Measurements from ENCODE around the gene FGD3. TPM values are rescaled to one million over a fixed set of nuclear protein-coding genes. Genes with fewer than 3 reads are reported as not detected.

Gene FGD3
- total RNA-seq, 1 donor from 2014 or later: 8.2 TPM

DNA sequence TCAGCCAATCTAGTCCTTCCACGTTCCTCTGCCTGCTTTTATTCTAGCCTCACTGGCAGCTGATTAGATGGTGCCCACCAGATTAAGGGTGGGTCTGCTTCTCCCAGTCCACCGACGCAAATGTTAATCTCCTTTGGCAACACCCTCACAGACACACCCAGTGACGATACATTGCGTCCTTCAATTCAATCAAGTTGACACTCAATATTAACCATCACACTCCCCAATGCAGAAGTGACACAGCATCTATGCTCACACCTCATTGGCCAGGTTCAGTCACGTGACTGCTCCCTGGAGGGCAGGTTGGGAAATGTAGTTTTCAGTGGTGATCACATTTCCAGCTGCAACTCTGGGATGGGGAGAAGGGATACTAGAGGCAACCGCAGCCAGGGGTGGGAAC, 124.1 kb downstream of the FGD3 start:
- no peak for DNase-seq (ENCODE audit: low spot score)

DNA sequence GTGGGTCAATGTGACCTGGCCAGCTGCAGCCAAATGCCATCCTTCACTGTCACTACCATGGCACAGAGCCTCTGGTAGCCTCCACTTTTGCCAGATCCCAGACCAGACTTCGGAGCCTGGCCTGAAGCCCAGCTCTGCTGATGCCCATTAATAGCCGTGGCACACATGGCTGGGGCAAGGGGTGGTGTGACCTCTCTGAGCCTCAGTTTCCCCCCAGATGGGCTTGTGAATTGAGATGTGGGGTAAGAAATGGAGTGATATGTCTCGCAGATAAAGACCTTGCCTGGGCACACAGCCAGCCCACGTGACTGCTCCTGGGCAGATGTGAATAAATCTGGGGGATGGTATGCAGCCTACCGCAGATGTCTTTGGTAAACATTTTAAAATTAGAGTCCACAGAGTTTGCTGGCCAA, 125.1 kb downstream of the FGD3 start:
- DNase-seq (ENCODE audit: low spot score): peak; percentile 48

DNA sequence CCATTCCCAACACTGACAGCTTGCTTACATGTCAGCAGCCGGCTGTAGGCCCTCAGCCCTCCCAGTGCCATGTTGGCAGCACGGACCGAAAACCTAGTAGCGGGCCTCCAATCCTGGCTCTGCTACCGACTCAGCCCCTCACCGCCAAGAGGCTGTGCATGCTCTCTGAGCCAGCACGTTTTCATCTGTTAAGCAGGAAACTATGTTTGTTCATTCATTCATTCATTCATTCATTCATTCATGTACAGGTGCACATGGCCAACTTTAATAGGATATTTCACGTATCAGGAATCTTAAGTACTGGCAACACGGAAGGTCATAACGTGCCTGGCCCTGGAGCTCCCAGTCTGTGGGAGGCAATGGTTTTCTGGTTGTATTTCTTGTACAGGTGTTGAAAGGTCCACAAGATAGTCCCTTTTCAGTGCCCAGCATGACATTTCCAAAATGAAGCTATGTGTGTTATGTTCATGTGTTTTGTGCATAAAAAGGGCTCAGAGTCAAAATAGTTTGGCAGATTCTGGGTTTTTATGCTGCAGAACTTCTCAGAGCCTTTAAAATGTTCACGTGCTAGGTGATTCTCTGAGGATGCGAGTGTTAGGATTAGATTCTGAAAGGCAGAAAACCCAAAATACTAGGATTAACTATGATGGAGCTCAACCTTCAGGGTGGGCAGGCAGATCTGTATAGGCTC, 128.9 kb downstream of the FGD3 start:
- DNase-seq (ENCODE audit: low spot score): no peak

DNA sequence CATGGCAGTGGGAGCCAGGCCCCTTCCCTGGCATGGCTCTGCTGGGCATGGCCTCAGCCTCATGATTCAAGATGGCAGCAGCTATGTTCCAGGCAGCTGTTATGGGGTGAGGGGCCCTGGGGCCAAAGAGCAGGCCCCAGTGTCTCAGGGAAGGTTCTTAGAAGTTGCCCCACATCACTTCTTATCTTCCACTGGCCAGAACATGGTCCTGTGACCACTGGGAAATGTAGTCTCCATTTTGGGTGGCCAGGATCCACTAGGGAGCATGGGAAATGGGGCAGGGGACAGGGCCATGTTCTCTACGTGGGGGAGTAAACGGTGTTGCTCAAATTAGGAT, 129.4 kb downstream of the FGD3 start:
- DNase-seq (ENCODE audit: low spot score): no peak

DNA sequence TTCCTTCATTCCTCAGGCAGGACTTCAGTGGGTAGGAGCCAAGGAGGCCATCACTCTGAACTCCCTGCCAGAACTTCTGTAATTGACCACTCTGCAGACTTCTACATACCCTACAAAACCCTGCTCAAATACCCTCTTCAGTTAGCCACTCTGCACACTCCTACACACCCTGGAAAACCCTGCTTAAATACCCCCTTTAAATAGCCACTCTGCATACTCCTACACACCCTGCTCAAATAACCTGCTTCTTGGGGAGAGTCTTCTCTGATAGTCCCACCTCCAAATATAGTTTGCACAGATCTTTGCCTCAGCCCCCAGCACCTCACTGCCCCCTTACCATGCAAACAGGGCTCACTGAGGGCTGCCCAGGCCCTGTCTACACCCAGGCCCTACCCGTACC, 130.0 kb downstream of the FGD3 start:
- no peak for DNase-seq (ENCODE audit: low spot score)

DNA sequence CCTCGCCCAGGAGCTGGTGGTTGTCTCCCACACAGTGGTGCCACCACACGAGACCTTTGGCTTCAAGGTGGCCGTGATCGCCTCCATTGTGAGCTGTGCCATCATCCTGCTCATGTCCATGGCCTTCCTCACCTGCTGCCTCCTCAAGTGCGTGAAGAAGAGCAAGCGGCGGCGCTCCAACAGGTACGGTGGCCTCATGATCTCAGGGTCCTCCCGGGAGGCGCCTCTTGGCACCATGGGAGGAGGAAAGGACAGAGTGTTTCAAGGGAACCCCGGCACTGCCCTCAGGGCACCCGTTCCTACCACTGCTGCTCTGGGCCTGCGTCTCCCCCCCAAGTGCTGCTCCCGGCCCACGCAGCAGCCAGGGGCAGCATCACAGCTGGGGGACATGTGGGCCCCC, 130.5 kb downstream of the FGD3 start:
- no peak for DNase-seq (ENCODE audit: low spot score)

DNA sequence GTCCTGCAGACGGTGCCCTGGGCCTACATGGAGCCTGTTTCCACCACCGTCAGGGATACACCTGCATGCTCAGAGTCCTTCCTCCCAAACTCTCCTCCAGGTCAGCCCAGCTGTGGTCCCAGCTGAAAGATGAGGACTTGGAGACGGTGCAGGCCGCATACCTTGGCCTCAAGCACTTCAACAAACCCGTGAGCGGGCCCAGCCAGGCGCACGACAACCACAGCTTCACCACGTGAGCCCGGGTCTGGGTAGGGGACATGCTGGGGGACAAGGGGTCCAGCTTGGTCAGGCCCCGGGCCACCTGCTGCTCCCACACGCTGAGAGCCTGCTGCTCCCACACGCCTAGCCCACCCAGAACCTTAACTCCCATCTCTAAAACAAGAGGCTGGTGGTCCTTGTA, 132.0 kb downstream of the FGD3 start:
- DNase-seq (ENCODE audit: low spot score): no peak

DNA sequence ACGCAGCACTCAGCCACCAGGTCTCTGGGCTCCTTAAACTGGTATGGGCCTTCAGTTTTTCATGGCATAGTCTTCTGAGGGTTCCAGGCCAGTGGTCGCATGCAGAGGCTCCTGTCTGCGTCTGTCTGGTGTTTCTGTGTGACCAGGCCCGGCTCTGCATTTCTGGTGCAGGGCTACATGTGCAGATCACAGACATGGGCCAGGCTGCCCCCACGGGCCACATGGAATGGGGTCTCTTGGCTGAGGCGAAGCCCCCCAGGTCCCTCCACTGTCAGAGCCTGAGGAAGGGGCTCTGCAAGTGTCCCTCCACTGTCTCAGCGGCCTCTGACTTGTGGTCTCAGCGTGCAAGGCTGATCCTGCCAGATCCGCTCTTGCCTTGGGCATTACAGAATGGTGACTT, 133.1 kb downstream of the FGD3 start:
- DNase-seq (ENCODE audit: low spot score): no peak

DNA sequence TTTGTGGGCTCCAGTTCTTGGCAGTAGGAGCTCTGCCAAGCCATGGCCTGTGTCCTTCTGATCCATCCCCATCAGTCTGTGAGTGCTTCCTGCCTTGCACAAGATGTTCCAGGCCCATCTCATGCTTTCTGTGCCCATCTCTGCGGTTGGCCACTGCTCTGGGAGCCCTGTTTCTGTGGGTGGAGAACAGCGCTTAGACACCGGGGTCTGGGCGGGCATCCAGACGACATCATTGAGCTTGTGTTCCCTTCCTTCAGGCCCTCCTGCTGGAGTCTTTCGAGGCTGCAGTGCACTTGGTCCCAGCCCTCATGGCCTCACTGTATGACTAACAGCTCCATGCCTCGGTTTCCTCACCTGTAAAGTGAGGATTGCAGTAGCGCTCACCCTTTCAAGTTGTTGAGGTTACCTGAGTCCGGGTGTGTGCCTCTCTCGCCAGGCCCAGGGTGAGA, 133.8 kb downstream of the FGD3 start:
- no peak for DNase-seq (ENCODE audit: low spot score)

DNA sequence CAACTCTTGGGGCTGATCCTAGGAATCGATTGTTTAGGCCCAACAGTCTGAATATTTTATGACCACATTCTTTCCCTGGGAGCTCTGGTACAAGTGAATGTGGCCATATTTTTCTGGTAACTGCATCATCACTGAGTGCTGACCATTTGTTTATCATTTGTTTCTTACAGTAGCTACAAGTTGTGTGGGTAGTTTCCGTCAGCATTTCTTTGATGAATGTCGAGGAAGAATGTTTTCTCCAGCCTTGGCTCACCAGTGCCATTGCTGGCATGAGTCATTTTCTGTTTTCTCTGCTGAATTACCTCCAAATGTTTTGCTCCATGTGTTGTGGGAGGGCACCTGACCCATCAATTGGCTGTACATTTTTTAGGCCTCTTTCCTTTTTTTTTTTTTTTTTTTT, 134.6 kb downstream of the FGD3 start:
- DNase-seq (ENCODE audit: low spot score): no peak

DNA sequence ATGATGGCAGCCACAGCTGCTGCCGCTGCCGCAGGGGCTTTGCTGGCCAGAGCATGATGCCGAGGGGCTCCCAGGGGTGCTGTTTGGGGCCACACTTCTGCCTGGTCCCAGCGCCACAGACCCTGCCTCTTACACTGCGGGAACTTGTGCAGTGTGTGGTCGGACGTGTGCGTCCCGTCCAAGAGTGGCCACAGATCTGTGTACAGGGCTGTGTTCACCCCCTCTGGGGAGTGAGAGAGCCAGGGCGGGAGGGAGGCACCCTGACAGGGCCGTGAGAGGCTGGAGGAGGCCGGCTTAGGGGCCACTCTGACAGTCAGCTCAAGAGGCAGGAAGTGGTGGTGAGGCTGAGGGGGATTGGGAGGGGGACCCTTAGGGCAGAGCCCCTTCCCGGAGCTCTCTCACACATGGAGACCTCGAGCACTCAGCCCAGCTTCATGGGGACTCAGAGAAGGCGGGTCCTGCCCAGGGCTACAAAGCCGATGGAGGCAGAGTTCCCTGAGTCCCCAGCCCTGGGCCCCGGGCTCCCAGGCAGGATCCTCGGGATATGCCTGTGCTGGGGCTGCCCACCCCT, 135.6 kb downstream of the FGD3 start:
- no peak for DNase-seq (ENCODE audit: low spot score)

DNA sequence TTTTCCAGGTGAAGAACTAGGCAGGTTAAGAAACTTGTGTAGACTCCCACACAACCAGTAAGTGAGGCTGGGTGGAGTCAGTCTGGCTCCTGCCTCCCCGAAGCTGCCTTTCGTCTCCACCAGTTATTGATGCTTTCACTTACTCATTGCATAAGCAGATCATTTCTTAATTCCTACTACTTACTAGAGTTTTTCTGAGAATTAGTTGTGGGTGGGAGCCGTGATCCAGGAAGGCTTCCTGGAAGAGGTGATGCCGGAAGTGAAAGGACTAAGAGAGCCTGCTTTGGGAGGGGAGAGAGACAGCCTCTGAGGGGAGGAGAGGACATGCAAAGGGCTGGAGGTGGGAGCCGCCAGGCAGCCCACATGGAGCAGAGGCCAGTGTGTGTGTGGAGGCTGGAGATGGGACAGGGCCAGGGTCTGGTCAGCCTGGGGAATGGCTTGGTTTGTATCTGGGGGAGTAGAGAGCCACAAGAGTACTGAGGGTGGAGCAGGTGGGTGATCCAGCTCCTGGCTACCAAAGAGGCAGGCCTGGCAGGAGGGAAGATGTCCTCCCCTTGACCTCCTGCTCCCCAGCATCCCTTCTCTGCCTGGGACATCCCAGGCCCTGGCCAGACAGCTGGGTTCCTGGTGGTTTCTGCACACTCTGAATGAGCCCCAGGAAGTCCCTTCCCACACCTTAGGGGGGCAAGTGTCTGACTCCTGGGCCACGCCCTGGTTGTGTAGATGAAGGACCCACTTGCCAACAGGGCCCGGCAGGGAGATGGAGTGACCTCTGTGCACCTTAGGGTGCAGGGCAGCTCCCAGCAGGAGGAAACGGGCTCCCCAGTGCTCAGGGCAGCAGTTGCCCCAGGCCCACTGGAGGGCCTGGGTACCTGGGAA, 136.5 kb downstream of the FGD3 start:
- DNase-seq (ENCODE audit: low spot score): no peak

DNA sequence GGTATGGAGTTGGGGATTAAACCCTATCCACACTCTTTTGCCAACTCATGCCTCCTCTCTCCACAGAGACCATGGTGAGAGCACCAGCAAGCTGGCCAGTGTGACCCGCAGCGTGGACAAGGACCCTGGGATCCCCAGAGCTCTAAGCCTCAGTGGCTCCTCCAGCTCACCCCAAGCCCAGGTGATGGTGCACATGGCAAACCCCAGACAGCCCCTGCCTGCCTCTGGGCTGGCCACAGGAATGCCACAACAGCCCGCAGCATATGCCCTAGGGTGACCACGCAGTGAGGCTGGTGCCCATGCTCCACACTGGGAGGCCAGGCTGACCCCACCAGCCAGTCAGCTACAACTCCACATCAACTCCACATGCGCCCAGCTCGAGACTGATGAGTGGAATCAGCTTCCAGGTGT, 137.2 kb downstream of the FGD3 start:
- DNase-seq (ENCODE audit: low spot score): no peak

DNA sequence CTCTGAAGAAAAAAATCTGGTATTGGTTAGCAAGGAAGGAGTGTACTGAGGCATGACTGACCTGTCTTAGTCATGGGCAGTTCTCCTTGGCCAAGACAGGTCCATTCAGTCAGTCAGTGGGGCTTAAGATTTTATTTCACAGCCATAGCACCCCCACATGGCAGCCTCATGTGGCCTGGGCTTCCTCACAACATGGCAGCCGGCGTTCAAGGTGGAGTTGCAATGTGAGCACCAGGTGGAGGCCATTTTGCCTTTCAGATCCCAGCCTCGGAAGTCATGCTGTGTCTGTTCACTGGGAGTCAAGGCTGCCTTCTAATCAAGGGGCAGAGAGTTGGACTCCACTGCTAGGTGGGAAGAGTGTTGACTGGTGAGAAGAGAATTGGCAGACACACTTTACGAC, 138.4 kb downstream of the FGD3 start:
- DNase-seq (ENCODE audit: low spot score): no peak

Other genes starting within 250 kb of the FGD3 start
- 26.9 TPM for gene BICD2, start 182.7 kb upstream of the FGD3 start, total RNA-seq
- 9.5 TPM for gene ZNF484, start 69.5 kb upstream of the FGD3 start, total RNA-seq
- 5.0 TPM for gene SUSD3, start 111.2 kb downstream of the FGD3 start, total RNA-seq
- 45.2 TPM for gene CARD19, start 148.7 kb downstream of the FGD3 start, total RNA-seq
- 75.6 TPM for gene NINJ1, start 186.7 kb downstream of the FGD3 start, total RNA-seq
- gene WNK2, start 236.6 kb downstream of the FGD3 start, total RNA-seq: 37.2 TPM

Data from mucosa of gallbladder (tissue), 1 donor.